Parathyroid adenoma (tissue), 2 donors: Measurements from ENCODE around the gene BRPF1.

Experiments used
- H2AFZ ChIP-seq: fragments of 300-600 bp; sonication (generic); one replicate; pipeline ENCODE4 v1.7.0; 2017; ENCODE audit warnings: antibody characterized with exemption, mild to moderate bottlenecking
- H3K27ac ChIP-seq: fragments of 300-600 bp; sonication (generic); one replicate; pipeline ENCODE4 v1.7.0; 2017
- H3K27me3 ChIP-seq: fragments of 300-600 bp; sonication (generic); one replicate; pipeline ENCODE4 v1.7.0; 2017; ENCODE audit warnings: low read length; ENCODE audit not compliant: control insufficient read depth, insufficient read depth
- H3K36me3 ChIP-seq: fragments of 300-600 bp; sonication (generic); one replicate; pipeline ENCODE4 v1.7.0; 2017; ENCODE audit warnings: low read length; ENCODE audit not compliant: control insufficient read depth, insufficient read depth
- H3K4me1 ChIP-seq: fragments of 300-600 bp; sonication (generic); one replicate; pipeline ENCODE4 v1.7.0; 2017; ENCODE audit warnings: control low read depth
- H3K4me2 ChIP-seq: fragments of 300-600 bp; sonication (generic); one replicate; pipeline ENCODE4 v1.7.0; 2017; ENCODE audit warnings: low read length
- H3K4me3 ChIP-seq: fragments of 300-600 bp; sonication (generic); one replicate; pipeline ENCODE4 v1.7.0; 2017; ENCODE audit warnings: low read depth, low read length
- H3K79me2 ChIP-seq: fragments of 300-600 bp; sonication (generic); one replicate; pipeline ENCODE4 v1.7.0; 2017; ENCODE audit warnings: control low read depth
- H3K9ac ChIP-seq: fragments of 300-600 bp; sonication (generic); one replicate; pipeline ENCODE4 v1.7.0; 2017; ENCODE audit warnings: mild to moderate bottlenecking
- H3K9me3 ChIP-seq: fragments of 300-600 bp; sonication (generic); one replicate; pipeline ENCODE4 v1.7.0; 2017; ENCODE audit warnings: low read length; ENCODE audit not compliant: control insufficient read depth
- TF ChIP-seq, protein P1 (sequence below): fragments of 300-600 bp; sonication (generic); IDR thresholded peaks from one replicate; pipeline ENCODE4 v1.7.0; 2017; ENCODE audit warnings: antibody characterized with exemption, mild to moderate bottlenecking
- donor health status: primary hyperparathyroidism.

The BRPF1 gene

DNA sequence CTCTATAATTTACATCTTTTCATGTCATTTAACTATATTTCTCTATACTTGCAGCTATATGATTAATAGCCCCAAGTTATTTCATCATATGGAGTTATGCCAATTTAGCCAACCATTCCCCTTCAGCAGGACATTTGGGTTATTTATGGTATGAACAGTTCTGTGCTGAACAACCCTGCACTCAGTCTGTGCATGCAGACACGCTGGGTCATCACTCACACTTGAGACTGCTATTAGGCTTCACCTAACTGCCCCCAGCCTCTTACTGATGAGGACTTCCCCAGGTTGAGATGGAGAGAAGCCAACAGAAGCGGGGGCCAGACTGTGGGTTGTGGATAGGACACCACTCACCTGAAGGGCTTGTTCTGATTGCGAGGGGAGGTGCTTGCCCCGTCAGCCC is 53.4 kb downstream of the BRPF1 start:
- TF ChIP-seq, protein P1, sequence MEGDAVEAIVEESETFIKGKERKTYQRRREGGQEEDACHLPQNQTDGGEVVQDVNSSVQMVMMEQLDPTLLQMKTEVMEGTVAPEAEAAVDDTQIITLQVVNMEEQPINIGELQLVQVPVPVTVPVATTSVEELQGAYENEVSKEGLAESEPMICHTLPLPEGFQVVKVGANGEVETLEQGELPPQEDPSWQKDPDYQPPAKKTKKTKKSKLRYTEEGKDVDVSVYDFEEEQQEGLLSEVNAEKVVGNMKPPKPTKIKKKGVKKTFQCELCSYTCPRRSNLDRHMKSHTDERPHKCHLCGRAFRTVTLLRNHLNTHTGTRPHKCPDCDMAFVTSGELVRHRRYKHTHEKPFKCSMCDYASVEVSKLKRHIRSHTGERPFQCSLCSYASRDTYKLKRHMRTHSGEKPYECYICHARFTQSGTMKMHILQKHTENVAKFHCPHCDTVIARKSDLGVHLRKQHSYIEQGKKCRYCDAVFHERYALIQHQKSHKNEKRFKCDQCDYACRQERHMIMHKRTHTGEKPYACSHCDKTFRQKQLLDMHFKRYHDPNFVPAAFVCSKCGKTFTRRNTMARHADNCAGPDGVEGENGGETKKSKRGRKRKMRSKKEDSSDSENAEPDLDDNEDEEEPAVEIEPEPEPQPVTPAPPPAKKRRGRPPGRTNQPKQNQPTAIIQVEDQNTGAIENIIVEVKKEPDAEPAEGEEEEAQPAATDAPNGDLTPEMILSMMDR, result no peak
- Histone ChIP-seq H3K79me2 (no peaks in the 10 kb centered on the region), H3K9me3 (no peaks in the 10 kb centered on the region), H3K36me3 (no peaks in the 10 kb centered on the region), H3K4me3 (no peak overlapping the region), H2AFZ (no peak overlapping the region), H3K27me3 (no peaks in the 10 kb centered on the region), H3K4me2 (no peak overlapping the region), H3K27ac (no peak overlapping the region), H3K4me1 (peaks cover 5% of the 10 kb centered on the region), H3K9ac (no peak overlapping the region)

DNA sequence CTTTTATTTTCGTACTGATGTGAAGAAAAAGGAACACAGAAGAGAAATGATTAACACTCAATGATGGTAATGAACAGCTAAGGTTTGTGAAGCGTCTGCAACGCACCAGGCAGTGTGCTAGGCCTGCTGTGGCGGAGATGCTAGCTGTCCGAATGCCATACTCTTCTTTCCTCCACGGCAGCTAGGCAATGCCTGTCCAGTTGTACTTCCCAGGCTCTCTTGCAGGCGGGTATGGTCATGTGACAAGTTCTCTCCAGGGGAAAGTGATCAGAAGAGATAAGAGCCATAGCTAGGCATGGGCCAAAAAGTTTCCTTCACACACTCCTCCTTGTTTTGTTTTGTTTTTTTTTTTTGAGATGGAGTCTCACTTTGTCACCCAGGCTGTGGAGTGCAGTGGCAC is 54.1 kb downstream of the BRPF1 start:
- no peaks in the 10 kb centered on the region for H3K36me3 ChIP-seq
- no peaks in the 10 kb centered on the region for H3K27me3 ChIP-seq
- H3K4me1 ChIP-seq, result peaks cover 5% of the 10 kb centered on the region
- TF ChIP-seq, protein P1, result no peak
- H2AFZ ChIP-seq, result peak overlapping the region; percentile 10
- peak overlapping the region; percentile 45 for H3K27ac ChIP-seq
- H3K9ac ChIP-seq, result no peak overlapping the region
- H3K4me3 ChIP-seq, result peak overlapping the region; percentile 23
- peak overlapping the region; percentile 66 for H3K4me2 ChIP-seq
- no peaks in the 10 kb centered on the region for H3K9me3 ChIP-seq
- H3K79me2 ChIP-seq, result no peaks in the 10 kb centered on the region

DNA sequence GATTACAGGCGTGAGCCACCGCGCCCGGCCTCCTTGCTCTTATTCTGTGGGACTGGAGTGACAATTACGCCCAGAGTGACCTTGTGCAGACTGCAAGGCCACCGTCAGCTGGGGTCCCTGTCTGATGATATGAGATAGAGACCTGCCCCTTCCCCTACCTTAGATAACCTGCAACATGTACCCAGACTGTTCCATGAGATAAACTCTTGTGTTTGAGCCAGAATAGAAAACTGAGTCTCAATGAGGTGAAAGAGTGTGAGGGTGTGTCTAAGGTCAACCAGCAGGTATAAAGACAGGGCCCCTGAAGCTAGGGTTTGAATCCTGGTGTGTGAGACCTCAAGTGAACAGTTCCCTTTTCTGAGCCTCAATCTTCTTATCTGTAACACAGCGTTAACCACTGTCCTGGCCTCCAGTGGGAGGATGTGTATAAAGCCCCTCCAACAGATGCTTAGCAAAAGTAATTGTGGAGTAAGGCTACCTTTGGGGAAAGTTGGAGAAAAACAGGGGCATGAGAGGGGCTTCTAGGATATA is 54.7 kb downstream of the BRPF1 start:
- Histone ChIP-seq H2AFZ (no peak overlapping the region), H3K9me3 (no peaks in the 10 kb centered on the region), H3K9ac (no peak overlapping the region), H3K4me2 (no peak overlapping the region), H3K36me3 (no peaks in the 10 kb centered on the region), H3K27ac (peak overlapping the region; percentile 45), H3K4me1 (peaks cover 5% of the 10 kb centered on the region), H3K79me2 (no peaks in the 10 kb centered on the region), H3K4me3 (no peak overlapping the region), H3K27me3 (no peaks in the 10 kb centered on the region)
- TF ChIP-seq, protein P1, result no peak

DNA sequence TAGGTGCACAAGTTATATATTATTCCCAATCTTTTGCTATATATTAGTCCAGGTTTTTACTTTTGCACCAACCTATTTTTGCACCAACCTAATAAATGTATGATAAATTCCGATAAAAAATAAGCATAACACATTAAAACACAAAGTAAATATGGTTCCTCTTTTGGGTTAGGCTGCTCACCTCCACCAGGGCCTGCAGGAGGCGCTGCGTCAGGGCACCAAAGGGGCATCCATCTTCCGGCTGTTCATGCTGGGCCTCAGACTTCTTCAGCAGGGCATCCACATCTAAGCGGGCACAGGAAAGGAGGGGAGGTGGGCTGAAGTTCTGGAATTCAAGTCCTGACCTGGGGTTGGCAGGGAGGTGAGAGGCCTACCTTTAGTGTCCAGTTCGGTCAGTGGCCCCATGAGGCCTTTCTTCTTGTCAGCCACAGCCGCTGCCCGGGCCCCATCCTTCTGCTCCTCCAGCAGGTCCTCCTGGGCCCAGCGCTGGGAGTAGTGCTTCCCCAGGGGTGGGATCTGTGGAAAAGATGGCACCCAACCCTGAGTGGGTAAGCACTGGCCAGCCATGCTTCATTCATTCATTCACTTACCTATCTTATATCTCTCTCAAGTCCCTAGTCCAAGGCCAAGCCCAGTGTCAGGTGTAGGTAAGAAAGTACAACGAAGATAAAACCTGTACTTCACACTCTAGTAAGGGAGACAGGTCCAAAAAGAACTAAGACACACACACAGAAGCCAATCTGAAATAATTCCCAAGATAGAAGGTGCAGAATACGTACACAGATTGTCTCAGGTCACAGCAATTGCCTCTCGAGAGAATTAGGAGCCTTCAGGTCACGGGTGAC is 55.5 kb downstream of the BRPF1 start:
- Histone ChIP-seq H3K9ac (no peak overlapping the region), H3K4me1 (peaks cover 11% of the 10 kb centered on the region), H3K4me2 (no peak overlapping the region), H3K9me3 (no peaks in the 10 kb centered on the region), H3K79me2 (no peaks in the 10 kb centered on the region), H3K27me3 (no peaks in the 10 kb centered on the region), H3K36me3 (no peaks in the 10 kb centered on the region), H3K27ac (peak overlapping the region; percentile 45), H3K4me3 (no peak overlapping the region), H2AFZ (no peak overlapping the region)
- TF ChIP-seq, protein P1, result no peak
